LNCaP clone FGC (cell line): ENCODE data around the gene ZDHHC18.
"Not testable (repeated sequence)": the region's sequence is repeated elsewhere in the genome, so short reads cannot be mapped to it uniquely, and the experiment has no call there.

ENCODE experiments used
- DNase-seq: peaks from one replicate; pipeline ENCODE4 v3.0.0-alpha.2; 2011; ENCODE audit warnings: low read depth
- H3K4me3 ChIP-seq: 2 replicates; pipeline ENCODE4 v1.5.1; 2011; ENCODE audit warnings: mild to moderate bottlenecking, low read depth, low read length, control low read depth
- TF ChIP-seq, protein P1 (sequence below): IDR thresholded peaks from 2 replicates; pipeline ENCODE4 v1.5.1; 2012; ENCODE audit warnings: mild to moderate bottlenecking; ENCODE audit not compliant: control insufficient read depth, insufficient read depth; ENCODE audit errors: extremely low read depth

The ZDHHC18 gene

DNA sequence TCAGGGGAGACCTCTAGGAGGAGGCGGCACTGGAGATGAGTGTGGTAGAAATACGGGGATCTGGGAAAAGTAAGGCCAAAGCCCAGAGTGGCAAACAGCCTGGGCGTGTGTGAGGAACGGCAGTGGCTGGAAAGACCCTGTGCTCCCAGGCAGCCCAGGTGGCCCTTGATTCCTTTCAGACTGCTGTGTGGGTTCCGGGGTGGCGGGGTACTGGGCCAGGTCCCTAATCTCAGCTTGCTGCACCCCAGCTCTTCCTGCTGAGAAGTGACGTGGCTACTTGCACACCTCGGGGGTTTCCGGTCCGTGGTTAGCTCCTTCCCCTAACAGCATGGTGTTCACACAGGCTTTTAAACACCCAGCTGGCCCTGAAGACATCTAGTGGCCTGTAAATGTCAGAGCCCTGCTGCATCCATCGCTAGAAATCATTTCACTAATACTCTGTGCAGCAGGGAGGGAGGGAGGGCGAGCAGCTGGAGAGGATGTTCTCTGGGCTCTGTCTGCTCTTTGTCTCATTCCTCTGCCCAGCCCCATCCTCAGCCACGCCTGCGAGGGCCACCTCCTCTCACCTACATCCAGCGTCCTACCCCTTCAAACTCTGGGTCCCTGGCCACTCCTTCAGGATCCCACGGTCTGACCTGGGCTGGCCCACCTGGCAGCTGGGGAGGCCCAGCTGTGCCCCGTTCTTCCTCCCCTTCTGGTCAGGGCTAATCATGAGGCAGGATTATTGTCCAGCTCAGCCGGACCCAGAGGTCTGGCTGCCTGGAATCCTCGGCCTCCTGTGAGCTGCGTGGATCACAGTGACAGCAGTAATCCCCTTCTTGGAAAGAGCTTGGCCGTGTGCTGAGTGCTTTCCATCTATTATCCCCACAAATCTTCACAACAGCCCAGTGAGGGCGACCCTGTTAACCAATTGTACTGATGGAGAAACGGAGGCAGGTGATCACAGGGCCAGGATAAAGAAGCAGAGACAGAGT, 7.2 kb downstream of the ZDHHC18 start:
- no peak overlapping the region for H3K4me3 ChIP-seq
- no peak for DNase-seq
- TF ChIP-seq, protein P1, sequence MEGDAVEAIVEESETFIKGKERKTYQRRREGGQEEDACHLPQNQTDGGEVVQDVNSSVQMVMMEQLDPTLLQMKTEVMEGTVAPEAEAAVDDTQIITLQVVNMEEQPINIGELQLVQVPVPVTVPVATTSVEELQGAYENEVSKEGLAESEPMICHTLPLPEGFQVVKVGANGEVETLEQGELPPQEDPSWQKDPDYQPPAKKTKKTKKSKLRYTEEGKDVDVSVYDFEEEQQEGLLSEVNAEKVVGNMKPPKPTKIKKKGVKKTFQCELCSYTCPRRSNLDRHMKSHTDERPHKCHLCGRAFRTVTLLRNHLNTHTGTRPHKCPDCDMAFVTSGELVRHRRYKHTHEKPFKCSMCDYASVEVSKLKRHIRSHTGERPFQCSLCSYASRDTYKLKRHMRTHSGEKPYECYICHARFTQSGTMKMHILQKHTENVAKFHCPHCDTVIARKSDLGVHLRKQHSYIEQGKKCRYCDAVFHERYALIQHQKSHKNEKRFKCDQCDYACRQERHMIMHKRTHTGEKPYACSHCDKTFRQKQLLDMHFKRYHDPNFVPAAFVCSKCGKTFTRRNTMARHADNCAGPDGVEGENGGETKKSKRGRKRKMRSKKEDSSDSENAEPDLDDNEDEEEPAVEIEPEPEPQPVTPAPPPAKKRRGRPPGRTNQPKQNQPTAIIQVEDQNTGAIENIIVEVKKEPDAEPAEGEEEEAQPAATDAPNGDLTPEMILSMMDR = no peak

DNA sequence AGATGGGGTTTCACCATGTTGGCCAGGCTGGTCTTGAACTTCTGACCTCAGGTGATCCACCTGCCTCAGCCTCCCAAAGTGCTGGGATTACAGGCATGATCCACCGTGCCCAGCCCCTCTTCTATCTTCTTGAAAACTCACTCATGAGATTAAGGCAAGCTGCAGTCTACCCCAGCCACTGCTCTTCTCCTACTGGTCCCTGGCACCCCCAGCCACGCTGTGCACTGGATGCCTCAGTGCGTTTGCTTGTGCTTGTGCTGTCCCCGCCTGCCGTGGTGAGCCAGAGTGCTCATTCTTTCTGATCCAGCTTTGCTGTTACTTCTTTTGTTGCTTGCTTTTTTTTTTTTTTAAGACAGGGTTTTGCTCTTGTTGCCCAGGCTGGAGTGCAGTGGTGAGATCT, 11.2 kb downstream of the ZDHHC18 start:
- not testable (repeated sequence) for H3K4me3 ChIP-seq, DNase-seq

DNA sequence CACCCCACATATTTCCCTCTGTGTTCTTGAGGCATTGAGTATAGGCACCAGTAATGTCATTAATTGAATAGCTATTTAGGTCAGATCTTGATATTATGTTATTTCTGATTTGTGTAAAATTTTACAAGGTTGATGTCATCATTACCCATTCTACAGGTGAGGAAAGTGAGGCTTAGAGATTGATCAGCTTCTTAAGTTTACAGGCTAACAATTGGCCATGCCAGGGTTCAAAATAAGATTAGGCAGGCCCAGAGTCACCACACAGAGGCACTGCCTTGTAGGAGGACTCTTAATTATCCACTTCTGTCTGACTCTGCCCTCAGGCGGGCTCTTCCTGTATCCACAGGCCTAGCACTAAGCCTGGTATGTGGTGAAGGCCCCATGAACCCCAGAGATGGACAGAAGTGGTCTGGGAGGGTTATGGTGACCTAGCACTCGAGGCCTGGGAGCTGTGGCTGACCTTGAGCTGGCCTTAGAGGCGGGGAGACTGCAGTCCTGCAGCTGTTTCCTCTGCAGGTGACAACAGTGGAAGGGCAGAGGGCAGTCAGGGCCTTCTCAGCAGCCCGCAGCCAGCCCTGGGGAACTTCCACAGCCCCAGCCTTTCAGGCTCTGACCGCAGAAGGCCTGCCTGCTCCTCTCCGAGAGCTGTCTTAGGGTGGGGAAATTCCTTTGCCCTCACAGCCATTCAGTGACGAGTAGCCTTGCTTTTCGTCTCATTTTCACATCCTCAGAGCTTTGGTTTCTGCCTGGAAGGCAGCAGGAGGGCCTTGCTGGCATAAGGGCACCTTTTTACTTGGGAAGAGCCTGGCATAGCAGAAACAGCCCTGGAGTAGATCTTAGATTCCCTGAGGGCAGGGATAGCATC, 12.2 kb downstream of the ZDHHC18 start:
- no peak overlapping the region for H3K4me3 ChIP-seq
- TF ChIP-seq, protein P1 = no peak
- DNase-seq = no peak

DNA sequence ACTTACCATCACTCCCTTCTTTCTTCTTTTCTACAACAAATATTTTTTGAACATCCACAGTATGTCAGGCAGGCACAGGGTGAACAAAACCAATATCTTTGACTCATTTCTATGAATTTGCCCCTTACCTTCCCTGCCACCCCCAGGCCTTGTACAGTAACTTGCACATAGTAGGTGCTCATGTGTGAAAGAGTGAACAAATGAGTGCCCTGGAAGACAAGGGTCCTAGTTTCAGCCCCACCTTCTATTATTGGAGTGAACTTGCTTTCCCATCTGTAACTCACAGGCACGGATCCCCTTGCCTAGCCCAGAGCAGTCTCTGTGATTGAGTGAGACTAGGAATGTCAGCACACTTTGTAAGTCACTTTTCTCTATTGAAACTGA, 12.8 kb downstream of the ZDHHC18 start:
- no peak overlapping the region for H3K4me3 ChIP-seq
- TF ChIP-seq, protein P1 = no peak
- DNase-seq = no peak

DNA sequence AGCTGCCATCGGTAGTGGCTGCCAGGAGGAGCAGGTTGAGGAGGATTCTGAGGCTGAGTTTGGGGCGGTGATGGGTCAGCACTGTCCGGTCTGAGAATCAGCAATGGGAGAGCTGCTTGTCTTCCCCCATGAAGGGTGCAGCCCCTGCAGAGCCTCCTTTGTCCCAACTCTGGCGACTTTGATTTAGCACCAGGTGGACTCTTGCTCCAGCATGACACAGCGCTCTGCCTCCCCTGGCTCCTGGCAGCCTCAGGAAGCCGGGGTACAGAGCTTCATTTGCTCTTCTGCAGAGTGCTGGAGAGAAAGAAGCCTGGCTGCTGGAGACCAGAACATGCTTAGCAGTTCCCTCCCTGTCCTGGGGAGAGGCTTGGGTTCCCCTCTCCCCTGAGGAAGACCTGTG, 13.3 kb downstream of the ZDHHC18 start:
- DNase-seq = no peak
- TF ChIP-seq, protein P1 = no peak
- H3K4me3 ChIP-seq = no peak overlapping the region

DNA sequence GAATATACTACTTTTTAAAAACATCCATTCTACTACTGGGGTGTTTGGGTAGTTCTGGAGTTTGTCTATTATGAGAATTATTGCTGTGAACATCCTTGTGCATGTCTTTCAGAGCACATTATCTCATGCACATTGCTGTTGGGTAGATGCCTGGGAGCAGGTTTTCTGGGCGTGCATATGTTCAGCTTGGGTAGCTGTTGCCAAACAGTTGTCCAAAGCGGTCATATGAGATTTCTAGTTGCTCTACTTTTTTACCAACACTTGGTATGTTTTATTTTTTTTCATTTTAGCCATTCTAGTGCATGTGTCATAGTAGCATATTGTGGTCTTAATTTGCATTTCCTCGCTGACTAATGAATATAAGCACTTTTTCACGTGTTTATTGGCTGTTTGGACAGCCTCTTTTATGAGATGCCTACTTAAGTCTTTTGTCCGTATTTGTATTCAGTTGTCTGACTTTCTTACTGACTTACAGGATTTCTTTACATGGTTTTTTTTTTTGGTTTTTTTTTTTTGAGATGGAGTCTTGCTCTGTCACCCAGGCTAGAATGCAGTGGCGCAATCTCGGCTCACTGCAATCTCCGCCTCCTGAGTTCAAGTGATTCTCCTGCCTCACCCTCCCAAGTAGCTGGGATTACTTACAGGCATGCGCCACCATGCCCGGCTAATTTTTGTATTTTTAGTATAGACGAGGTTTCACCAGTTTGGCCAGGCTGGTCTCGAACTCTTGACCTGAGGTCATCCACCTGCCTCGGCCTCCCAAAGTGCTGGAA, 18.1 kb downstream of the ZDHHC18 start:
- no peak for DNase-seq
- TF ChIP-seq, protein P1 = no peak

DNA sequence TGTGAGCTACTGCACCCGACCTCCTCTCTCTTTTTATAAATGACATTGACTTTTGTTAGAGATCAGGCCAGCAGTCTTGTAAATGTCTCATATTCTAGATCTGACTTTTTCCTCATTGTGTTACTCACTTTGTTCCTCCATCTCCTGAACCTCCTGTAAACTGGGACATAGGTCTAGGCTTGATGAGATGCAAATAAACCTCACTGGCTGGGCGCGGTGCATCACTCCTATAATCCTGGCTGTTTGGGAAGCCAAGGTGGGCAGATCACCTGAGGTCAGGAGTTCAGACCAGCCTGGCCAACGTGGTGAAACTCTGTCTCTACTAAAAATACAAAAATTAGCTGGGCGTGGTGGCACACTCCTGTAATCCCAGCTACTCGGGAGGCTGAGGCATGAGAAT, 21.3 kb downstream of the ZDHHC18 start:
- DNase-seq, H3K4me3 ChIP-seq: not testable (repeated sequence)

More for the DNA sequence above, 18.1 kb downstream of the ZDHHC18 start:
- H3K4me3 ChIP-seq = no peak overlapping the region
